HL-60 (cell line): ENCODE measurements around the gene STUM.

ENCODE experiments used
- POLR2AphosphoS5 ChIP-seq: IDR thresholded peaks from 2 replicates; pipeline ENCODE4 v1.6.1; 2012; ENCODE audit warnings: low read depth
- TF ChIP-seq, protein P1 (sequence below): IDR thresholded peaks from one replicate; pipeline ENCODE4 v1.5.1; 2011; ENCODE audit warnings: low read length, control low read depth, inconsistent platforms; ENCODE audit not compliant: insufficient read depth

DNA sequence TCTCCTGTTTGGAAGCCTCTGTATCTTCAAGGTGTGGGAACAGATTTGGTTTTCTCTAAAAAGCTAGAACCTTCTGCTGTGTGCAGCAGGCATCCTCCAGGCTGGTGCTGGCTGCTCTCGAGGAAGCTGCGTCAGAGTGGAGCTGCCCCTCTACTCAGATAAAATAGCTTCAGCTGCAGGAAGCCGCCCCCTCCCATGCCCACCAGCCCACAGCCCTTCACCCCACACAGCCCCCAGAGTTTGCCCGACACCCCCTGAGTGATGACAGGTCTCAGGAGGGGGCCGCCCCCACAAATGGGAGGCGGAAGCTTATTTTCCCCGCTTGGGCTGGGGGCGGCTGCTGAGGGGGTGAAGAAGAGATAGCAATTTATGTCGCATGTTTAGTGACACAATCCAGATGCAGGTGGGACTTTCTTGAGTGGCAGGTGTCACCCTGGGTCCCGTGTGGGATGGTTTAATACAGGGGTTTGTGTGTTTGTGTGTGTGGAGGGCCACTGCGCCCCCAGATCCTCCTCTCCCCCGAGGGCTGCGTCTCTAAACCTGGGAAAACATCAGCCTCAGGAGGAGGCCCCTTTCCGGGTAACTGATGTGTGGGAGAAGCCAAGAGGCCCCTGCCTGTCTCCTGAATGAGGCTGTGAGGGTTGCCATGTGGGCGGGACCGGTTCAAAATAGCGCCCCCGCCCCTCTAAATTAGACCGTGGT lies 55.4 kb downstream of the STUM start:
- TF ChIP-seq, protein P1, sequence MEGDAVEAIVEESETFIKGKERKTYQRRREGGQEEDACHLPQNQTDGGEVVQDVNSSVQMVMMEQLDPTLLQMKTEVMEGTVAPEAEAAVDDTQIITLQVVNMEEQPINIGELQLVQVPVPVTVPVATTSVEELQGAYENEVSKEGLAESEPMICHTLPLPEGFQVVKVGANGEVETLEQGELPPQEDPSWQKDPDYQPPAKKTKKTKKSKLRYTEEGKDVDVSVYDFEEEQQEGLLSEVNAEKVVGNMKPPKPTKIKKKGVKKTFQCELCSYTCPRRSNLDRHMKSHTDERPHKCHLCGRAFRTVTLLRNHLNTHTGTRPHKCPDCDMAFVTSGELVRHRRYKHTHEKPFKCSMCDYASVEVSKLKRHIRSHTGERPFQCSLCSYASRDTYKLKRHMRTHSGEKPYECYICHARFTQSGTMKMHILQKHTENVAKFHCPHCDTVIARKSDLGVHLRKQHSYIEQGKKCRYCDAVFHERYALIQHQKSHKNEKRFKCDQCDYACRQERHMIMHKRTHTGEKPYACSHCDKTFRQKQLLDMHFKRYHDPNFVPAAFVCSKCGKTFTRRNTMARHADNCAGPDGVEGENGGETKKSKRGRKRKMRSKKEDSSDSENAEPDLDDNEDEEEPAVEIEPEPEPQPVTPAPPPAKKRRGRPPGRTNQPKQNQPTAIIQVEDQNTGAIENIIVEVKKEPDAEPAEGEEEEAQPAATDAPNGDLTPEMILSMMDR = no peak
- TF ChIP-seq POLR2AphosphoS5 = no peak
